Measurements from ENCODE around the gene ENDOV. TPM values are rescaled to one million over a fixed set of nuclear protein-coding genes. Genes with fewer than 3 reads are reported as not detected.

The ENDOV gene
- total RNA-seq, 1 experiment from 2014 or later: 45.6 TPM

GRCh38 chr17:80487511-80487910 is 72.5 kb downstream of the ENDOV start:
- Histone ChIP-seq H3K27me3 (ENCODE audit: insufficient read depth, low read length) (peaks cover 3% of the 10 kb centered on the region; the same call in 1 of the 2 replicates), H3K36me3 (ENCODE audit: control insufficient read depth in 1 of 2, insufficient read depth in 2 of 2, low read length in 2 of 2) (no peaks in the 10 kb centered on the region), H3K27ac (ENCODE audit: low read depth, low read length) (no peak overlapping the region), H3K9ac (ENCODE audit: low read length) (no peak overlapping the region), H3K9me2 (ENCODE audit: insufficient read depth) (no peaks in the 10 kb centered on the region), H3K4me2 (ENCODE audit: low read length) (no peak overlapping the region), H4K20me1 (ENCODE audit: insufficient read depth) (no peaks in the 10 kb centered on the region), H3K4me1 (ENCODE audit: control insufficient read depth in 1 of 2, insufficient read depth in 2 of 2, low read length in 2 of 2) (peaks cover 2 to 10% of the 10 kb centered on the region in 2 experiments; a peak in 2 of 4 replicates), H2AFZ (ENCODE audit: low read depth, low read length, poor library complexity, severe bottlenecking) (no peak overlapping the region), H3K4me3 (replicated peaks in 1 of 2; ENCODE audit: low read depth in 1 of 2, low read length in 2 of 2) (no peak overlapping the region), H3K79me2 (ENCODE audit: insufficient read depth, low read length) (no peaks in the 10 kb centered on the region), H3K9me3 (ENCODE audit: control insufficient read depth in 1 of 2, insufficient read depth in 1 of 2, low read depth in 1 of 2, low read length in 2 of 2) (no peaks in the 10 kb centered on the region)
- ChIA-PET CTCF (no interaction called here), POLR2A (no interaction called here), RAD21 (ENCODE audit: low non-redundant PET in 1 of 2, low total read pairs in 2 of 2, uncharacterized antibody in 2 of 2, unreplicated experiment in 2 of 2) (interaction anchor here in 1 of 2 experiments (0.6 kb wide), 1 partner anchor 43 kb away, joined by 4 read pairs; no protein-coding TSS in a partner anchor)
- TF ChIP-seq ZNF274 (IDR thresholded peaks at IDR 0.05; ENCODE audit: low read depth, low read length): no peak
- no peak for TF ChIP-seq POLR2AphosphoS5 (IDR thresholded peaks at IDR 0.05; ENCODE audit: low read depth, low read length)
- TF ChIP-seq, protein P1, sequence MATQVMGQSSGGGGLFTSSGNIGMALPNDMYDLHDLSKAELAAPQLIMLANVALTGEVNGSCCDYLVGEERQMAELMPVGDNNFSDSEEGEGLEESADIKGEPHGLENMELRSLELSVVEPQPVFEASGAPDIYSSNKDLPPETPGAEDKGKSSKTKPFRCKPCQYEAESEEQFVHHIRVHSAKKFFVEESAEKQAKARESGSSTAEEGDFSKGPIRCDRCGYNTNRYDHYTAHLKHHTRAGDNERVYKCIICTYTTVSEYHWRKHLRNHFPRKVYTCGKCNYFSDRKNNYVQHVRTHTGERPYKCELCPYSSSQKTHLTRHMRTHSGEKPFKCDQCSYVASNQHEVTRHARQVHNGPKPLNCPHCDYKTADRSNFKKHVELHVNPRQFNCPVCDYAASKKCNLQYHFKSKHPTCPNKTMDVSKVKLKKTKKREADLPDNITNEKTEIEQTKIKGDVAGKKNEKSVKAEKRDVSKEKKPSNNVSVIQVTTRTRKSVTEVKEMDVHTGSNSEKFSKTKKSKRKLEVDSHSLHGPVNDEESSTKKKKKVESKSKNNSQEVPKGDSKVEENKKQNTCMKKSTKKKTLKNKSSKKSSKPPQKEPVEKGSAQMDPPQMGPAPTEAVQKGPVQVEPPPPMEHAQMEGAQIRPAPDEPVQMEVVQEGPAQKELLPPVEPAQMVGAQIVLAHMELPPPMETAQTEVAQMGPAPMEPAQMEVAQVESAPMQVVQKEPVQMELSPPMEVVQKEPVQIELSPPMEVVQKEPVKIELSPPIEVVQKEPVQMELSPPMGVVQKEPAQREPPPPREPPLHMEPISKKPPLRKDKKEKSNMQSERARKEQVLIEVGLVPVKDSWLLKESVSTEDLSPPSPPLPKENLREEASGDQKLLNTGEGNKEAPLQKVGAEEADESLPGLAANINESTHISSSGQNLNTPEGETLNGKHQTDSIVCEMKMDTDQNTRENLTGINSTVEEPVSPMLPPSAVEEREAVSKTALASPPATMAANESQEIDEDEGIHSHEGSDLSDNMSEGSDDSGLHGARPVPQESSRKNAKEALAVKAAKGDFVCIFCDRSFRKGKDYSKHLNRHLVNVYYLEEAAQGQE (IDR thresholded peaks at IDR 0.05; ENCODE audit: low read depth): no peak
- no peak for TF ChIP-seq EZH2phosphoT487 (IDR thresholded peaks at IDR 0.05; ENCODE audit: borderline replicate concordance)
- TF ChIP-seq POLR2A (IDR thresholded peaks at IDR 0.05; ENCODE audit: borderline replicate concordance, extremely low read depth, insufficient read depth, insufficient read length): no peak
- peak; percentile 46; the same call in 1 of the 2 replicates for ATAC-seq
- intact Hi-C loops (cut with micrococcal nuclease): no loop called here
- no peak for DNase-seq (ENCODE audit: low read depth, low spot score)
- BruUV-seq (replicated peaks): no TSS peak

Small RNA genes within 50 kb of the gene (microRNA-seq; reads per million reads assigned to microRNA genes)
- gene MIR4730 (ENCODE audit: borderline number of aligned reads): 2.0 reads per million

Other genes with a start within 250 kb of the ENDOV start
- 0.25 TPM for gene CARD14, start 245.1 kb upstream of the ENDOV start, total RNA-seq (2021; ENCODE audit: unreplicated experiment)
- 34.4 TPM for gene SGSH, start 194.8 kb upstream of the ENDOV start, total RNA-seq (2021; ENCODE audit: unreplicated experiment)
- gene SLC26A11, start 194.7 kb upstream of the ENDOV start, total RNA-seq (2021; ENCODE audit: unreplicated experiment): 17.7 TPM
- 44.5 TPM for gene RNF213, start 154.3 kb upstream of the ENDOV start, total RNA-seq (2021; ENCODE audit: unreplicated experiment)
- 0.15 TPM for gene NPTX1, start 61.4 kb downstream of the ENDOV start, total RNA-seq (2021; ENCODE audit: unreplicated experiment)
- 69.5 TPM for gene RPTOR, start 129.7 kb downstream of the ENDOV start, total RNA-seq (2021; ENCODE audit: unreplicated experiment)

All from HCT116 (cell line).